HG03378 (cell line): ENCODE measurements around the gene S100A9.

Experiments used
- ATAC-seq: cut with Tn5 transposase; IDR thresholded peaks from one replicate; pipeline ENCODE4 v1.9.1; 2021; ENCODE audit warnings: mild to moderate bottlenecking, moderate library complexity; ENCODE audit not compliant: unreplicated experiment

S100A9 gene

GRCh38 chr1:153360592-153361479, 3.2 kb downstream of the S100A9 start:
- ATAC-seq = no peak

- ATAC-seq = no peak
These were observed 3.9 kb downstream of the S100A9 start for GRCh38 chr1:153361480-153362109.

DNA sequence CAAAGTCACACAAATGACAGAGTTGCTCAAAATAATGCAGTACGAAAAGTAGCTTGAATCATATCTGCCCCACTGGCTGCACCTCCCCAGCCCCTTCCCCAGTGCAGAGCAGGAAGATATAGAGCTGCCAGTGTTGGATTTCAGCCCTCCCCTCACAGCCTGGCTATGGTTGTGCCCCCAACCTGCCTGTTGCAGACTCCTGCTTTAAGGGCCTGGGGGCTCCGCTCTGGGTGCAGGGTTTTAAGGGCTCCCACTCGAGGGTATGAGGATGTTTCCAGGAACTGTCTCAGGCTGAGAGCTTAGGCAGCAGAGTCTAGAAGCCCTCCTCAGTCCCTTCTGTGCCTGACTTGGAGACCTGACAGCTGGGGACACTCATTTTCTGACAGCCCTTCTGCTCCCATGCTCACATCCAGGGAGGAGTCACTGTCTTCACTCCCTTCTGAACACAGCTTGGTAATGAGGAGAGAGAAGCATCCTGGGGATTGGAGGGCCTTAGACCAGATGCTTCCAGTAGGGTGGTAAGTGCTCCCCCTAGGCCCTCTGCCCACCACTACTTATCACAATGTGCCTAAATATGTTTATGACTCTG, 4.6 kb downstream of the S100A9 start:
- ATAC-seq = no peak

GRCh38 chr1:153363641-153364040, 6.0 kb downstream of the S100A9 start:
- ATAC-seq = no peak

- ATAC-seq = no peak
These were observed 6.5 kb downstream of the S100A9 start for GRCh38 chr1:153364156-153364555.

DNA sequence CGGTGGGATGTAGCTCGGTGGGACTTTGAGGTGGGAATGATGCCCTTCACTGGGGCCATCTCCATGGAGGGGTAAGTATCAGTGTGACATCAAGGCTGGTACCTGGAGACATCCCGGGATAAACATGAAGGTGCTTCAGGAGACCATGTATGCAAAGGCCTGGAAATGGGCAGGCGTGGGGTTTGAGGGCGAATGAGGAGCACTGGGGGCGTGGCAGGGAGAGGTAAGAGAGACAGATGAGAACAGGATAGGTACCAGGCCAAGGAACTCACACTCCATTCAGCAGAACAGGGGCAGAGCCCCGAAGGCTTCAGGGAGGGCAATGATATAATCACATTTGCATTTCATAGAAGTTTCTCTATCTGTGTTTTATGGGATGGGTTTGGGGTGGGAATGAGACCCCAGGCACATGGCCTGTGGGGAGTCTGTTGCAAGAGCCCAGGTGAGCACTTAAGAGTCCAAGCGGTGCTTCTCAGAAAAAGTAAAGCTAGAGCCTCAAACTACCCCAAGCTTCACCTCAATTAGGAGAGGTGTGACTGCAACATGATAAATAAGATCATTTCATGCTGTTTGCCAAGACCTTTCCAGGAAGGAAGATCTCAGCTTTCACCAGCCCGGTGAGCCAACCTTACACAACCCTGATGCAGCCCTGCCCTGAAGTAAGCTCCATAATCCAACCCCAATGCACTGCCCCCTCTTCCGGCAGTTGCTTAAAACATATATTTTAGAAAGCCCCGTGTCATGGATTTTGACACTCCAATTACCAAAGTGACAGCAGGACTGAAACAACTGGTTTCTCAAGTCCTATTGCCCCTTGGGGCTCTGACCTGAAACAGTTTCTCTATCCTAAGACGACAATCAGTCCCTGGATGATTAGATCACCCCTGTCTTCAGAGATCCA, 7.4 kb downstream of the S100A9 start:
- no peak for ATAC-seq

DNA sequence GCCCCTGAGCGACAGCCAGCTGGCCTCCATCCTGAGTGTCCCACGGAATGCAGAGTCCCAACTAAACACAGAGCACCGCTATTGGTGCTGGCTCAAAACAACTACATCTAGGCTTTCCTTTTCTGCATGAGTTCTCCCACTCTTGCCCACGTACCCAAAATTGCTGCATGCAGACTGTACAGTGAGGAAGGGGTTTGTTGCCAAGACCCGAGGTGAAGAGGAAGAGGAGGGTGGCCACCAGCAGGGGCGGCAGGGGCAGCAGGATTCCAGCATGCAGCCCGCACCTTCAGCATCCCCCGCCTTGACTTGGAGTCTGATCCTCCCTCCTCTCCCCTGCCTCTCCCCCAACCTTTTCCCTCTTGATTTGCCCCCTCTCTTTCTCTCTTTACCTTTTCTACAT, 8.0 kb downstream of the S100A9 start:
- no peak for ATAC-seq

DNA sequence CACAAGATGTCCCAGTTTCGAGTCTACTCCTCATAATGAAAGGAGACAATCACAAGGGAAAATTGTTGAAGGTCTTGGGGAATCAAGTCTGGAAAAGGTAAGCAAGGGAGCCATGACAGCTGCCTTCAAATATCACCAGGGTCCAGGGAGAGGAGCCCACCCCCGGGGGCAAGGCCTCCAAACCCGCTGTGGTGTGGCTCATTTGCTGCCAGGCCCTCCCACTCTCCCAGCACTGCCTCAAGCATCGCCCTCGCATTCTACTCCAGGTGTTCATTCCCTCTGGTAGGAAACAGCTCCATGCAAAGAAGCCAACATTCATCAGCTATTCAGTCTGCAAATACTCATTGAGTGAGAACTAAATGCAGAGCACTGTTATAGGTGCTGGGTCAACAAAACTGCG, 8.6 kb downstream of the S100A9 start:
- no peak for ATAC-seq

DNA sequence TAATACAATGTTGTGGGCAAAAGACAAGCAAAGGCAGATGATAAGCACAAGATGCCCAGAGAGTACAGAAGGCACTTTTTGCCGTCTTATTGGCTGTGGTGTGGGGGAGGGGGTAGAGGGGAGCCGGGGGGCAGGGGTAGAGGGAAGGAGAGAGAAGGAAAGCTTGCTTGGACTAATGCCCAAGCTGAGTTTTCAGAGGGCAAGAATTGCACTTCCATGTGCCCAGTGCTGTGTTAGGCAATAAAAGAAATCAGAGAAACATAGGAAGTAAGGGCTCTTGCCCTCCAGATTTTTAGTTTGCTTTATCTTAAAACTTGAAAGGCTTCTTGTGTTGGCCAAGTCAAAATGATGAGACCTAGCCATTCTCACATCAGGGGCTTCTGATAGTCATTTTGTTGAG, 9.4 kb downstream of the S100A9 start:
- no peak for ATAC-seq

DNA sequence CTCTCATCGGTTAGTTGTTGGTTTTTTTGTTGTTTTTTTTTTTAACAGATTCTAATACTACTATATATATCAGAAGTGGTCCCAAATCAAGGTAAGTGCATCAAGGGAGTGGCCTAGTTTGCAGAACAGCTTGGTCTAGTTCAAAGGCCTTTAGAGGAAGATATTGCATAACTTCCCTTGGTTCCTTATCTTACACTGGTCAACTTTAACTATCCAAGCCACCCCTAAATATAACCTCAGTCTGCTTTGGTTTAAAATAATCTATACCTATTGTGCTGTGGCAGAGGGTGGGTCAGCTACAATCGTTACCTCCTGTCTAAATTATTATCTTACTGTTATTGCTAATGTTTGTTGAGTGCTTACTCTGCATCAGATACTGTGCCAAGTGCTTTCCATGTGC, 10.8 kb downstream of the S100A9 start:
- ATAC-seq = no peak

GRCh38 chr1:153370146-153370545, 12.5 kb downstream of the S100A9 start:
- no peak for ATAC-seq

- no peak for ATAC-seq
These were observed 13.6 kb downstream of the S100A9 start for GRCh38 chr1:153371231-153371630.

DNA sequence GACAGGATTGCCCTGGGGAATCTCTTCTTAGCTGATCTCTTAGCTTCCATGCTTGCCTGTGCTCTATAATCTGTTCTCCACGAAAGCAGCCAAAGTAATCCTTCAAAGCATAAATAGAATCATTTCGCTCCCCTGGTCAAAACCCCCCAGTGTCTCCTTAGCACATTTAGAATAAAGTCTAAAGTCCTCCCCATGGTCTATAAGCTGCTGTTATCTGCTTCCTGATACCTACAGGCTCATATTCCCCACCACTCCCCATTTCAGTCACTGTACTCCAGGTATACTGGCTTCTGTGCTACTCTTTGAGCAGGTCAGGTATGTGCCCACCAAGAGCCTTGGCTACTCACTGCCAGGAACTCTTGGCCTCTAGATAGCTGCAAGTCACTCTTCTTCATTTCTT, 14.9 kb downstream of the S100A9 start:
- no peak for ATAC-seq

DNA sequence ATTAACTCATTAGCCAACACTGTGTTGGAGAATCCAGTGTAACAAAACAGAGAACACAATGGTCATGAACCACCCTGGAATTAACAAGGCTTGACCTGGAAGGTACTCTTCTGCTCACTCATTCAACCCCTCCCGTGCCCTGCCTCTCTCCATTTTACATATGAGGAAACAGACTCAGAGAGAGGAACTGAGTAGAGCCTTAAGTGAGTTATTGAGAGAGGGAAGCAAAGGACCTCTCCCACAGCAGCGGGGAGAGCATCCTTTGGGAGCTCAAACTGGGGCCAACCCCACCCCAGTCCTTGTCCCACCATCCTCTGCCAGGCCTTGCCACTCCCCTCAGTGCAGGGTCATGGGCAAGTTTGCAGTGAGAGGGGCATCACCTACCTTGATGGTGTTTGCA, 16.4 kb downstream of the S100A9 start:
- no peak for ATAC-seq

- ATAC-seq = no peak
These were observed 17.9 kb downstream of the S100A9 start, which contains the start of gene S100A12 for GRCh38 chr1:153375511-153375910. Gene S100A12, minus strand, starts transcription at chr1:153375621. Its CDS starts 1,029 bp downstream, at chr1:153374592.

GRCh38 chr1:153379591-153379990, 21.9 kb downstream of the S100A9 start:
- no peak for ATAC-seq

GRCh38 chr1:153380711-153381110, 23.1 kb downstream of the S100A9 start:
- no peak for ATAC-seq

DNA sequence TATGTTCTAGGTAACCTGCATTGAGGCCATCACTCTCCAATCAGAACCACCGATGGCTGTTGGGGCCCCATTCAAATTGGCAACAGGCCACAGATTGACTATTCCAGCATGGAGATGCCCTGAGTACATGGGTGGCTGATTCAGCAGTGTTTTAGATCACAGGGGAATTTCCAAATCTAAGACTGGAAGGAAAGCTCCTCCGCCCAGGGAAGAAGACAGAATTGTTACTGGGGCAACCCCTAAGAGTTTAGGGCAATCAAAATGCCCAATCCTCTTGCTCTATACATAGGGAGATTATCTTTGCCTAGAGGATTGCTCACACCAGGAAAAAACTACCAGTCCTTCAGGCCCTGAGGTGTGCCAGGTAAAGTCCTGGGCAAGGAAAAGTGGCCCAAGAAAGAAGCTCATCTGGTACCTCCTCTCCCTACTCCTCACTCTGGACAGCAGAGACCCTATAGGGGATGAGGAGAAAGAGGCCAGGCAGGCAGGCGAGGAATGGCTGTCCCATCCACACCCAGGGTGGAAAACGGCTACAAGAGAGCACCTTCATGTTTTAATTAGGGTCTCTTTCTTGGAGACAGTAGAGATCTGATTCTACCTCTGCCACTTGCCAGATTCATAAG, 27.4 kb downstream of the S100A9 start:
- no peak for ATAC-seq

DNA sequence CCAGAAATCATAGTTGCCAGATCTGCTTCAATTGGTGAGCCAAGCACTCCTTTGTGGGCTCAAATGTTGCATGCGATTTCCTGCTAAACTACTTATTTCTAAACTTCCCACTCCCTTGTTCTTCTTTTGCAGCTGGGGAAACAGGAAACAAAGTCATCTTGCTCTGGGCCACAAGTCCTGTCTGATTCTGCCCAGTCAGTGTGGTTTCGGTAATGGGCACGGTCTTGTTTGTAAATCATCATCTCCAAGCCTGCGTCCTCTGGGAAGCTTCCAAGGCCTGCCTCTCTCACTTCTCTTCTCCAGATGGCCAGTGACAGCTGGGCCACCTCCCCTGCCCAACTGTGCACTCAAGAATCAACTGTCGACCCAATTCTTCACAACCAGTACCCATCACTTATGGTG, 28.8 kb downstream of the S100A9 start:
- ATAC-seq = no peak

DNA sequence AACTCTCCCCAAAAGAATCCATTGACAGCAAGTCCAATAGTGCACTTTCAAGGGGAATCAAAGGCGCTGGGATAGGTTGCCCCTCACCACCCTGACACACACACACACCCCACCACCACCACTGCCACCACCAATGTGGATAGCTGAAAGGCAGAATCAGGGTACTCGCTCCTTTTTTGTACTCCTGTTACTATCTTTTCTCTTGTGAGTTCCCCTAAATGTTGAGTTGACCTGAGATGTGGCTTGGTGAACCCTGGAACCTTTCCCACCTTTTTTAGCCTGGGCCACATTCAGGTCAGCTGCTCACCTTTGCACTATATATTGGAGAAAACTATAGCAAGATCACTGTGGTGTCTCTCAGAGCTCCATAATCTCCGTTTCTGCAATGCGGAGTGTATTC, 29.3 kb downstream of the S100A9 start:
- ATAC-seq = no peak
